Astrocyte of the hippocampus (primary cell): ENCODE data around the gene AUNIP.

ENCODE experiments used
- DNase-seq: peaks from one replicate; pipeline ENCODE4 v3.0.0; 2011; ENCODE audit warnings: low read depth, low spot score

Gene AUNIP, protein sequence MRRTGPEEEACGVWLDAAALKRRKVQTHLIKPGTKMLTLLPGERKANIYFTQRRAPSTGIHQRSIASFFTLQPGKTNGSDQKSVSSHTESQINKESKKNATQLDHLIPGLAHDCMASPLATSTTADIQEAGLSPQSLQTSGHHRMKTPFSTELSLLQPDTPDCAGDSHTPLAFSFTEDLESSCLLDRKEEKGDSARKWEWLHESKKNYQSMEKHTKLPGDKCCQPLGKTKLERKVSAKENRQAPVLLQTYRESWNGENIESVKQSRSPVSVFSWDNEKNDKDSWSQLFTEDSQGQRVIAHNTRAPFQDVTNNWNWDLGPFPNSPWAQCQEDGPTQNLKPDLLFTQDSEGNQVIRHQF

DNA sequence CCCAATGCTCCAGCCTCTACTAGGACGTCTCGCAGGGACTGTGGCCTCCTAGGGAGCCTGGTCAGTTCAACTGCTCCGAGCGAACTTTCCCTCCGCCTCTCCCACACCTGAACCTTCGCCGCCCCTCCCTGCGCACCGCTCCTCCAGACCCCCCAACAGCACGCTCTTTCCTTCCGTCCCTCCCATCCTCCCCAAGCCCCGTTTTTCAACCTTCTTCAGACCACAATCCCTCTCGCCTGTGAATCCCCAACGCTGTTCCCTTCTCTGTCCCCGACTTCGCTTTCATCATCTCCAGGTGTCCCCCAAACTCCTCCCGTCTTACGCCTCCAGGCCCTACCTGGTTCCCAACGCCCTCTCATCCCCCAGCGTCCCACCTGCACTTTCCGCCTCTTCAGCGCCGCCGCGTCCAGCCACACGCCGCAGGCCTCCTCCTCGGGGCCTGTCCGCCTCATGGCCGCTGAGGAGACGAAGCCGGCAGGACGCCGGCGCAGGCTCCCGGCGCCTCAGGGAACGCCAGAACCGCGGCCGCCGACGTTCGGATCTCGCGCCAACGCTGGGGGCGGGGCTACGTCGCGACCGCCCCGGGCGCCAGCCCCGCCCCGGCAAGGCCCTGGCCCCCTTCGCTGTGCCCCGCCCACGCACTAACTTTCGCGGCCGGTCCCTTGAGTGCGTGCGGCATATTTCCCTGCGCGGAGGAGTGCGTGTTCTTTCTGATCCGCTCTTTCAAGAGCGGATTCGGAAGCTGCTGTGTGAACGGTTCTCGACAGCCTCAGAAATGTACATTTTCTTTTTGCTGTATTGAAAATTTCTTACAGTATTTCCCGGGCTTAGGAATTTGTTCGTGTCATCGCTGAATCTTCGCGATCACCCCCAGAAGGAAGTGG is at the start of gene AUNIP:
TSS of gene AUNIP (minus strand) at position 552 of the 884 bp plus-strand sequence. CDS start at position 452, 100 bp downstream.
- peak; percentile 96 for DNase-seq

DNA sequence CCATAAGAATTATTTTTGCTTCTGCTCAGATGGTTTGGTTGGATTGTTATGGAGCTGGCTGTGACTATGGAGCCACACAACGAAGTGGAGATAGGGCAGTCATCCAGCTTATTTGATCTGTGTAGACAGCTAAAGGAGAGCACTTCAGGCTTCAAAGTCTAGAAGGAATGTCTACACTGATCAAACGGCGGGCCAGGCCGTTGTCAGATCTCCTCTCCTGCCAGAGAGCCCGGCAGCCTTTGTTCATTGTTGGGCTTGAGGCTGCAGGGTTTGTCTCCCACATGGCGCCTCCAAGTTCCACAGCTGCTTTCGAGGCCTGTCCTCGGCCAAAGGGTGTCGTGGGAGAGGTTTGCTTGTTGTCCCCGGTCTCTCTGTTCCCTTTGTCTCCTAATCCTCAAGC is 49.8 kb upstream of the AUNIP start:
- DNase-seq = no peak

DNA sequence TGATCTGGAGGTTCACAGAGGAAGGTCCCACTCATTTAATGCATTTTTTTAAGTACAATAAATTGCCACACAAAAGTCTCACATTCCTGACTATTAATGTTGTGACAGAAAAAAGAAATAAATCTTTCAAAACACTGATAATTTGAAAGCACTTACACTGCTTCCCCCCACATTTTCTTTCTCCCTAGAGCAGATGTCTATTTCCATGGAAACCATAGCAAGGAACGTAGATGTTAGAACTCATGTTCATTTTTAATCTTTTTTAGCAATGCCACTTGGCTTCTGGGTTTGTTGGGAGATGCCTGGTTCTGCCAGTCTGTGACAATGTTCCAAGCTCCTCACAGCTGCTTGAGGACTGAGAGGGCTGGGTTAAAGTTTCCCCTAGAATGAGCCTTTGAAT is 48.9 kb upstream of the AUNIP start:
- DNase-seq = no peak

DNA sequence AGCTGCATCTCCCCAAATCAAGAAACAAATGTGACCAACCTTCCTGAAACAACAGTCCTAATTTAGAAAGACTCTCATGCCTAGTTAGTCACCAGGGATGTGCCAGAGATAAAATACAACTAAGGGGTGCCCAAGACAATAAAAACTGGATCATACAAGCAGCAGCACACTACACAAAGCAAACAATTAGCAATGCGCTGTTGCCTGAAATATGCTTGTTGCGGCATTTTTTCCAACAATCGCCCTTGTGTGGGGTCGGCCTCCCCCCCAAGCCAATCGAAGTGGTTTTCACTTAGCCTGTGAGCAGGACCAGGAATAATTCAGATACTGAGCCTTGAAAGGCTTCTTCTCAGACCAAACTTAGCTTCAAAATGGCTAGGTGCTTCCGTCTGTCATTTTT is 48.3 kb upstream of the AUNIP start:
- DNase-seq = no peak

DNA sequence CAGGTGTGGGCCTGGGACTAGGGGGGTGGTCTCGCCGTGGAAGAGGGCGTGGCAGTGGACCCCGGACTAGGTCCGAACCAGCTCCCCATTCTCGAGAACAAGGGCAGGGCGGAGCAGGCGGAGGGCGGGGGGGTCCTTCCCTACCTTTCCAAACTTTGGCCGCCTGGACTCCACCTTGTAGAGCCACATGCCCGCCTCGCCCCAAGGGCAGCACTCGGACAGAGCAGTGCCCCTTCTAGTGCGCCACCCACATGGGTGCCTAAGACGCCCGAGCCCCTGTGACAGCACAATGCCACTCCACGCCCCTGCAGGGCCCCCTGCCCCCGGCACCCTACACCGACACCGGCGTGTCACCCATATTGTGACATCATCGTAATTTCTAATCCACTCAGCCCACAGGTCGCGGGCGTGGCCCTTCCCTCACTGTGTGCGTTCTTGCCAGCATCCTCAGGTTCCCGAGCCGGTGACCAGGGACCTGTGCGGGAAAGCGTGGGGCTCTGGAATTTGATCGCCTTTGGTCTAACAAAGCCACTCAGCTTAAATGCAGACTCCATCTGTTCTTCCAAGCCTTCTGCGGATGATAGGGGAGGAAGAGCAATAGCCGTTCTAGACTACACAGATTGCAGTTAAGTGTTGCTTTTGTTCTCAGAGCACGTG is 47.5 kb upstream of the AUNIP start:
- DNase-seq = no peak

DNA sequence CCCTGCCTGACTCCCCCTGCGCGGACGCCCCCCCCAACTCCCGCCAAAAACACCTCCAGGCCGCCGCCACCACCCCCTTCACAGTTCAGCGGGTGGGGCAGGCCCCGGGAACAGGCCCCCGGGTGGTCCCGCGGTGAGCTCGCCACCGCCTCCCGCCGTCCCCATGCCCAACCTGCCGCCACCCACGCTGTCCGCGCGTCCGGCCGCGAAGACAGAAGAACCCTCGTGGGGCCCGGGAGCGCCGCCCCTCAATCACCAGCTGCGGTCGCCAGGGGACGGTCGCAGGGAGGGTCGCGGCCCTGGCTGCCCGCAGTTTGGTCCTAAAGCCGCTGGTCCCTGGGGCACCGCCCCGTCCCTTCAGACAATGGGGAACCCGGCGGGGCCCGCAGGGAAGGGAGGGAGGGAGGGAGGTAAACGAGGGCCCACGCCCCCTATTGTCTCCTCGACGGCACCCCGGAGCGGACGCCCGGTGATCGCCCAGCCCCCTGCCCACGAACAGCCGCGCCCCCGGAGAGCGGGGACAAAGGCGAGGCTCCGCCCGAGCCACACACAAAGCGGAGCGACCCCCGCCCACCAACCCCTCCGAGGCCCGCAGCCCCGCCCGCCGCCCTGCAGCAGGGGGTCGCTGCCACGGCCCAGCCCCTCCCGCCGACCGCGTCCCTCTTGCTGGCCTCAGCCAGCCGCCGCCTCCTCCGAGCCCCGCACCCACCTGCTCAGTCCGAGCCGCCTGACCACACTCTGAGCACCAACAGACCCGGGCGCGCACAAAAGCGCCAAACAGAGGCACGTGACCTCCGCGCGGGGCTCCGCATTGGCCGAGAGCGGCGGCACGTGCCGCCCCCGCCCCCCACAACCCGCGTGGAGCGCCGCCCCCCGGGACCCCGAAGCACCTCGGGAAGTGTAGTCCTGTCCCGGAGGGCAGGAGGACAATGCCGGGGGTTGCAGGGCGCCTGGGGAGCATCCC is 46.7 kb upstream of the AUNIP start, which contains the start of gene STMN1:
TSS of gene STMN1 (minus strand) at position 740 of the 964 bp plus-strand sequence. CDS start 1,743 bp downstream, outside the sequence.
- peak; percentile 97 for DNase-seq

DNA sequence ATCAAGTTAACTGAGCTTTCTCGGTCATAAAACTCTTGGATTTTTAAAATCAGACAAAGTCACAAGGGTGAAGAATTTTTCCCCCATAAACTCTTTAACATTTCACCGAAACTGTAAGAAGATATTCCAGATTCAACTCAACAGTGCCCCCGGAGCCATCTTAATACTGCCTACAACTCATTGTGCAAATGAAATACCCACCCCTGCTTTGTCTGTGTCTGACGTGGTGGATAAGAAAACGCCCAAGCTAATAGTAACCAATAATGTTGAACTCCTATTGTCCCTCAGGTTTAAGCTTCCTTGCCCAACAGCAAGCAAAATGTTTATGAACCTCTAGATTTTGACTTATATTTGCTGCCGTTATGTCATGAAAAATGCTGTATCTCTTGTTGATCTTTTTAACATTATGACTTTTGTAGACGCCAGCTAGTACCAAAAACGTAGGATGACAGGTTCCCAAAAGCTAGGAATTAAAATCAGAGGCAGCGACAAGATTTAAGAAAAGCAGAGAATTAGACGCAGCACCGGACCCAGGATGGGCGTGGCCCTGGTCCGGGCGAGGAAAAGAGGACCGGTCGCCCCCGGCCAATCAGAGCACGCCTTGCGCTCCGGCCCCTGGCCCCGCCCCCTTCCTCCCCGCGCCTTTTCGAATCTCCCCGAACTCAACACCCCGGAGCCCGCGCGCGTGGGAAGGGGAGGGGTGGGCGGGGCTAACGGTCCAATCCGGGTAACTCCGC is 45.9 kb upstream of the AUNIP start:
- DNase-seq = peak; percentile 96

DNA sequence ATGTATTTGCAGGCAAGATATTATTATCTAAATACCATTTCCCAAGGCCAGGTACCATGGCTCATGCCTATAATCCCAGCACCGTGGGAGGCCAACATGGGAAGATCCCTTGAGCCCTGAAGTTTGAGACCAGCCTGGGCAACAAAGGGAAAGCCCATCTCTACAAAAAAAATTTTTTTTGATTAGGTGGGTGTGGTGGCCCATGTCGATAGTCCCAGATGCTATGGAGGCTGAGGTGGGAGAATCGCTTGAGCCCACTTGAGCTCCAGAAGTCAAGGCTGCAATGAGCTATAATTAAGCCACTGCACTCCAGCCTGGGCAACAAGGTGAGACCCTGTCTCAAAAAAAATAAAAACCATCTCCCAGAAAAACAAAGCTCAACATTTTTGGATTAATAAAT is 44.7 kb upstream of the AUNIP start:
- no peak for DNase-seq

DNA sequence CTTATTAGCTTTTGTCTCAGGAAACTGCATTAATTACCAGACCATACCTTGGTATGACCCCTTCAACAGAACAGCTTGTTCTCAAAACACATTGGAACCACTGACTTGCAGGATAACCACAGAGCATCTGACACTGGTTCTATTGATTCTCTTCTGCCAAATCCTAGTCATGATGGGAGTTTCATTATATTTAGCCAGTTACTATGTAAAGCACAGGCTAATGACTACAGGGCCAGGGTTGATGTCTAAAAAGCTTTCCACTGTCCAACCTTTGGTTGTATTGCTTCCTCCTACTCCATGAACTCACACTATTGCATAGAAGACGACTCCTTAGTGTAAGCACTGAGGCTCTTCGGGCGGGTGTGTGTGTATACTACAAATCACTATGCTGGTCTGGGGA is 43.2 kb upstream of the AUNIP start:
- DNase-seq = no peak

DNA sequence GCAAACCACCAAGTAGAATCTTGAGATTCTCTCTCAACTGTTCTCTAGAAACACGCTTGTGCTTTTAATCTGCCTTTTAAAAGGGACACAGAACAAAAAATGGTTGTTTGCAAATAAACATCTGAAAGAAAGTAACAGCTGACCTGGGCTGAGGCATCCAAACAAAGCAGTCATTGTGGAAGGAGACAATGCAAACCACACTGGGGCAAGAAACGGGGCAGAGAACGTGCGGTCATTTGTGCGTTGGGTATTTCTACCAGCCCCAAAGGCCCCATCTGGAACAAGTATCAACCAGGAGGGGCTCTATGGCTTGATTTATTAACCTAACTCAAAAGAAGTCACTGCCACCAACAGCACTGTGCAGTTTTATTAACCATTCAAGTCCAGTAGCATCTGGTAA is 41.0 kb upstream of the AUNIP start:
- DNase-seq = no peak

DNA sequence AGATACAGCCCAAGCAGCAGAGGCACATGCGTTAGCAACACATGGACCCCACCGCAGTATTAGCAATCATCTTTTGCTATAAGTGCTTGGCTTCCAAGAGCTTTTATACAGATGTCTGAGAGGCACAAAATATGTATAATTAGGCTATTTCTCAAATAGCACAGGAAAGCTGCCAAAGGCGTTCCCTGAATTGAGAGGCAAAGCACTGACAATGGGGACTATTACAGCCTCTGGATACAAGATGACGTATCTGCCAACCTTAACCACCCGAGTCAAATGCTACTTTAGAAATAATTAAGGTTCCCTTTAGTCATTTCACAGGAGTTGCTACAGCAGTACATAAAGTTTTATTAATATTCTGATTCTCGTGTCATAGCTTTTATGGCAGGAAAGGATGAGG is 40.5 kb upstream of the AUNIP start:
- DNase-seq = no peak

DNA sequence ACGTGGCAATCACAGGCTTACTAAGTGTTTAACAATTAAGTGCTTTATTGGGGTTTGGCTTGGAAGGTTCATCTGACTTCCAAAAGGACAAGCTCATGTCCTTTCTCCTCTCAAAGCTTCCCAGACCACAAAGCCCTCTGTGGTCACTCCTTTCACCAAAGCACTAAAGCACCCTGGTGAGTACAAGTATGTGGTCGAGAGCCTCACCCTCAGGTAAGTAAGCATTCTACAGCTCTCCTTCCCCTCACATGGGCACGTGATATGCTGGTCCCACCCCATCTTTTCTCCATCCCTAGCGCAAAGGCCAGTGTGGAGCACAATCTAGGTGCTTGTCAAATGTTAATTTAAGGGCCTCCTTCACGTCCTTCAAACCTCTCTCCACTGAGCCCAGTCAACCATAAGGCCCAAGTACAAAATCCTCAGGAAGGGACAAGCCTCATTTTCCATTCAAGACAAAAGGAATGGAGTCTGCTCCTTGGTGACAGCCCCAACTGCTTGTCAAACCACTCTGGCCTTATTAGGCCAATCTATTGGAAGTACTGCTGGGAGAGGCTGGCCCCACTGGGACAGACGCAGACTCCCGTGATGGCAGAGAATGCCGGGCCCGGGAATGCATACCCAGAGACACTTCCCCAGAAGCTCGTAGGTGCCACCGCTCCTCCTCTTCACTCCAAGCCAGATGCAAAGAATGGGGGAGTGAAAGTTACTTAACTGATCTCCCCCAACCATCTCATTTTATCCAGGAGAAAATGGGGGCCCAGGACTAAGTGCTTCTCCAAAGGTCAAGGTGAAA is 39.2 kb upstream of the AUNIP start:
- no peak for DNase-seq

DNA sequence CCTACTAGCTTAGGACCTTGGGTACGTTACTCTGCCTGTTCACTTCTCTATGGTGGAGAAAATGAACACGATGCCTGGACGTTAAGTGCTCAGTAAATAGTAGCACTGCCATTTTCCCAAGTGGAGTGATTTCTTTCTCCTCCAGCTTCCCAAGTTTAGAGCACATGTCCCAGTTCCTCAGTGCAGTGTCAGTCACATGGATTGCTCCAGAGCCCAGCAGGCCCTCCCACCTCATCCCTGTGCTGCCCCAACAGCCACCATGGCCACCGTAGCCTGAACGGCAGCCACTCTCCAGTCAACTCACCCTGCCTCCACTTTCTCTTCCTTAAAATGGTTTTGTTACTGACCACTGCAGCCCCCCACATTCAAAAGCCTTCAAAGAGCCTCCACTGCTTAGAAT is 38.5 kb upstream of the AUNIP start:
- no peak for DNase-seq

DNA sequence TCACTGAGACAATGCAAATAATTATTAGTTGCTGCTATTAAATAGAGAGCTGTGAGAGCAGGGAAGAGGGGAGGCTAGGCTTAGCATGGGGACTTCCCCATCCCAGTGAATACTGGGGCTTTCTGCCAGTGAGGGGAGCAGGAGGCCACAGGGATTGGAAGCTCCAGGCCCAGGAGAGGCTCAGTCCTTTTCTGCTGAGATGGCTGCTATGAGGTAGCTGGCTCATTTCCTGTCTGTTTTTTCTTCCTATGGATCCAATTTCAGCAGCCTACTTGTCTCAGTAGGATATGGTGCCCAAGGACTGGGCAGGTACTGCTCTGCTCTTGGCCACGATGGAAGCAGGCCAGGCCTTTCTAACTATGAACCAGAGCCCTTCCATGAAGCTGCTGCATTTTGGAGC is 37.0 kb upstream of the AUNIP start:
- no peak for DNase-seq

DNA sequence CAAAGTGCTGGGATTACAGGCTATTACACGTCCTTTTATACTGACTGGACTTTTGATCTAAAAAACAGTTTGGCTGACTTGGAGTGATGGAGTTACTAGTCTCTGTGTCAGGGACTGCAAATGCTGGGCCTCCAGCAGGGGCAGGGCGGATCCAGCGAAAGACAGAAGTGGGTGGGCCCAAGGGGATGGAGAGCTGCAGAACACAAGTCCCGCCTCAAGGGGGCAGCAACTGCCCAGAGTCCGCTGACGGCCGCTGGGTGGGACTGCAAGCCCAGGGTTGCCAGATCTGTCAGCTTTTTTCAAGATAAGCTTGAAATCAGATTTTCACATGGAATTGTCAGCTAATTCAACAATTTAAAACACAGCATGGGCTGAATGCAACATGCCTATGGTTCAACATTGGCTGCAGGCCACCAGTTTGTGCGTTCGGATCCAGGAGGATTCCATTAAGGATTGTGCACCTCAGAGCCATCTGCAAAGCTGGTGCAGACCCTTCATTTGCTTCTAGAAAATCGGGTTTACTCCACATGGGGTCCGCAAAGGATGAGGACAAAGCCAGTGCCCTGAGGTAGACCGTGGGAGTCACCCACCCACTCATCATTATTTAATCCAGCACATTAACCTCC is 36.2 kb upstream of the AUNIP start:
- peak; percentile 97 for DNase-seq

DNA sequence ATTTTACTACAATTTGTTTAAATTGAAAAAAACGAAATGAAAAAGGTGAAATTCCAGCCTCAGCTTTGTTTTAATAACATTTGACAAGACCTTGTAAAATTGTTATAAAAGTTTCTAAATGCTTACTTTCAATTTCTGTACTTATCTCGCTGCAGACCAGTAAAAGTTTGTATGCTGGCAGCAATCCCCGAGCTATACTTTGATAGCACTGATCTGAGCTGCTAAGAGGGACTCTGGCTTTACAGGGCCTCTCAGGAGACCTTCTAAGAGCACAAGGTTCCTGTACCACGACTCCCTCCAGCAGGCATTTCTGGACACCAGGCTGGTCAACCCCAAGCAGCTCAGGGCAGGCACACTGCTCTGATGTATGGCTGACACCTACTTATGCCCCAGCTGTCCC is 33.9 kb upstream of the AUNIP start:
- no peak for DNase-seq

DNA sequence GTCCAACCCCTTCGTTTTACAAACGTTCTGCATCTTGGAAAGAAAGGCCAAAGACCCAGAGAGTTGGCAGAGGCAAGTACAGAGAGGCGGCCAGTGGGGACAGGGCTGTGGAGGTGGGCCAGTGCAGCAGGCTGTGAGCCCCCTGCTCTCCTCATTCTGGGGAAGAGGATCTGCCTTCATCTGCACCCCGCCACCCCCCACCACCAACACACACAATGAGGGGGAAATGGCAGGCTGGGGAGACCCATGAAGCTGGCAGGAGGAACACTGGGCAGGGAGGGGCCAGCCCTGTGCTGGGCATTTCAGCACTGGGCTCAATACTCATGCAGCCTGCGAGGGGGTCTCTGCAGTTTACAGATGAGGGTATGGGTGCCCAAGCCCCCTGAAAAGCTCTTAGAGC is 32.3 kb upstream of the AUNIP start:
- DNase-seq = no peak

DNA sequence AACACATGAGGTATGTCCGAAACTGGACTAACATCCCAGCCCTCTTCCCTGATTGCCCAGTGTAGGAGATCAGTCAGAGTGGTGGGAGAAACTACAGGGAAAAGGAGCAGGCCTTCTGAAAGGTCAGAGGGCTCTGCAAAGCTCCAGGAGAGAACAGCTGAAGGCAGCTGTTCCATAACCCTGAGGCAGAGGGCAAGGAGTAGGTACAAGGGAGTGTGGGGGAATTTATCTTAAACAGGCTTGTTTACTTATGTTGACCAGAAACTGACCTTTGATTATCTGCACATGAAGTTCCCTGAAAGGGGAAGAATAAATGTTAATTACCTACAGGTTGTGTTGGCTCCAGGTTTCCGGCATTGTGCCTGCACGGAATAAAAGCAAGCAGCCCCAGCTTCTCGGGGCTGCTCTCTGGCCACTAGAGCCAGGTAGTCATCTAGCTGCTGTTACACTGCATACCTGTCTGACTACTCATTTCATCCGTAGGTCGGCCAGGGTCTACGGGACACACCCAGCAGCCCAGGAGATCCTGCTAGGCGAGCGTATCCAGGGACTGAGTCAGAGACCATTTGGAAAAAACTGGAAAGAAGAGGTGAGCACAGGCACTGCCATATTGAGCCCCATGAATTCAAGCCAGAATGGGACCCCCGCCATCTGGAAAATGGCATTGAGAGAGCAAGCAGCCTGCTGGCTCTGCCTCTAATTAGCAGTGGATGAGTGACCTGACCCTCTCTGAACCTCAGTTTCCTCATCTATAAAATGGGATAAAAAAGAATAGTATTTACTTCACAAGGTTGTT is 31.2 kb upstream of the AUNIP start:
- peak; percentile 73 for DNase-seq
